Kidney glomerular epithelial cell (primary cell): ENCODE data around the gene NDUFAF3.

Experiments
- DNase-seq: peaks from one replicate; lab custom pipeline; 2025; lab: John Stamatoyannopoulos, UW

NDUFAF3 gene

GRCh38 chr3:49017971-49018706, 3.8 kb upstream of the NDUFAF3 start, which contains the start of gene DALRD3:
Gene DALRD3, minus strand, starts transcription at chr3:49018580. Its CDS starts 16 bp downstream, at chr3:49018564.
- peak; percentile 70 for DNase-seq

GRCh38 chr3:49018707-49019006, 3.3 kb upstream of the NDUFAF3 start:
- DNase-seq: no peak

DNA sequence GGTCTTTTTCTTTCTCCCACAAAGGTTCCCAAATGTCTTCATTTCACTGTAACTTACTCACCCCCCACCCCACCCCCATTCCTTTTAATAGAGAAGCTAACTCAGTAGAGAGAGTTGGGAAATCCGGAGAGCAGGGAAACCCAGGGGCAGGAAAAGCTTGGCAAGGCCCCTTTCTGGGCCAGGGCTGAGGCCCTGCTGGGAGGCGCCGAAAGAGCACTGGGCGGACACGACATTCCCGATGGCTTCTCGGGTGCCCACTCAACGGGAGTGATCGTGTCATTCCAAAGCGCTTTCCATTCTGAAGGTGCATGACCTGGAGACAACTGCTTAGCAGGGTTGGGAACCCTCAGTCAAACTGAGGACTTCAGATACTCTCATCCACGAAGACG, 2.0 kb upstream of the NDUFAF3 start:
- no peak for DNase-seq

DNA sequence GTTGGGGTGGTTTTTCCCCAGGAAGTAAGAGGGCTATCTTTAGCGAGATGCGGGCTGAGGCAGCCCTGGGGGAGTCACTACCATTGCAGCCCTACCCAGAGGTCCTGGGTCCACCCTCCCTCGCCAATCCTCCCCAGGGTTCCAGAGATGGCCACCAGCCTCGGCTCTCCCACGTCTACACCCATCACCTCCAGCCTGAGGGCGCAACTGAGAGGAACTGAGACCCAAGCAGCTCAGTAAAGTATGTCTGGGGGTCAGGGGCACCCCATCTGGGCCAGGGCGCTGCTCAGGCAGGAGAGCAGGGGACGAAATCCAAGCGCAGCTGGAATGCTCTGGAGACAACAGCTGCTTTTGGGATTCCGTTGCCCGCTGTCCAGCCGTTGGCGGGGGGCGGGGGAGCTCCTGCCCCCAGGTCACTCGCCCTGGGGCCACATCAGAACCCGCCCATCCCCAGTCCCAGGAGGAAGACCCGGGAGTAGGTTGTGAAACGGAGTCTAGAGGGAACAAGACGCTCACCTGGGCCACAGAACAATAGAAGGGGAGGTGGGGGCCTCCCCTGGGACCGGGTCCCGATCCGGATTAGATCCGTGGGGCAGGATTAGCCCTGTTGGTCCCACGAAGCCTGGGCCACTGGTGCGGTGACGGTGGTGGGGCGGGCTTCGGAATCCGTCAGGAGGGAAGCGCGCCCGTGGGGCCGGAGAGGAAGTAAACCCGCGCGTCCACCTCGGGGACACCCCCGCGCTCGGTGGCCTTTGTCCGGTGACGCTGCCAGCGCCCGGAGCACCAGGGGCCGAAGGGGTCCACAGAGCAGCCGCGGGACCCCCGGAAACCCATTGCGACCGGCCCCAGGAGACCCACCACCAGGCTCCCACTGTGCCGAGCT, 1.4 kb upstream of the NDUFAF3 start:
- DNase-seq: no peak

- DNase-seq: peak; percentile 98
Observed at GRCh38 chr3:49021213-49021812, 608 bp upstream of the NDUFAF3 start.

- no peak for DNase-seq
Observed at GRCh38 chr3:49022688-49023171, 809 bp downstream of the NDUFAF3 start.

DNA sequence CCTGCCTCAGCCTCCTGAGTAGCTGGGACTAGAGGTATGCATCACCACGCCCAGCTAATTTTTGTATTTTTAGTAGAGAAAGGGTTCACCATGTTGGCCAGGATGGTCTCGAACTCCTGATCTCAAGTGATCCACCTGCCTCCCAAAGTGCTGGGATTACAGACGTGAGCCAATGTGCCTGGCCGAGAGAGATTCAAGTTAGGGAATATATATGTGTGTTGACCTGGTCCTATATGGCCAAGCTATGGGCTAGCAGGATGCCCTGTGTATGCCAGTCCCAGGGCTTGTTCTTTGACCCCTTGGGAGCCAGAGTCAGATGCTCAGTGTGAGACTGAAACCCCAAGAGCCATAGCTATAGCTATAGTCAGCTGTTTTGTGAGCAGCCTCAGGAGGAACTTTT, 1.9 kb downstream of the NDUFAF3 start:
- DNase-seq: no peak

DNA sequence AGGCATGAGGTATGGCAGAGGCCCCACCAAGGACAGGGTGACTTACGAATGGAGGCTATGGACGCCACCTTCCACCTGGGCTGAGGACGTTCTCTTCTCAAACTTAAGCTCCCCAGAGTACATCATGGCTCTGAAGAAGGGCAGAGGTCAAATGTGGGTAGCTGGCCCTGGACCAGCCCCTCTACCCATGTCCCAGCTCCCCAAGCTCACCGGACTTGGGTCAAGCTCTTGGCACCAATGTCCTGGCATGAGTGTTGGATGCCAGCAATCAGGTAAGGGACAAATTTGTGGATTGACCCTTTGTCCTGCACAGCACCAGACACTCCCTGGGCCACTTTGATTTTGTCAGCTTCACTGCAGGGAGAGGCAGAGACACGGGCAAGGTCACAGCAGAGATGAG, 2.5 kb downstream of the NDUFAF3 start:
- no peak for DNase-seq

- DNase-seq: no peak
Observed at GRCh38 chr3:49025005-49025792, 3.3 kb downstream of the NDUFAF3 start.

DNA sequence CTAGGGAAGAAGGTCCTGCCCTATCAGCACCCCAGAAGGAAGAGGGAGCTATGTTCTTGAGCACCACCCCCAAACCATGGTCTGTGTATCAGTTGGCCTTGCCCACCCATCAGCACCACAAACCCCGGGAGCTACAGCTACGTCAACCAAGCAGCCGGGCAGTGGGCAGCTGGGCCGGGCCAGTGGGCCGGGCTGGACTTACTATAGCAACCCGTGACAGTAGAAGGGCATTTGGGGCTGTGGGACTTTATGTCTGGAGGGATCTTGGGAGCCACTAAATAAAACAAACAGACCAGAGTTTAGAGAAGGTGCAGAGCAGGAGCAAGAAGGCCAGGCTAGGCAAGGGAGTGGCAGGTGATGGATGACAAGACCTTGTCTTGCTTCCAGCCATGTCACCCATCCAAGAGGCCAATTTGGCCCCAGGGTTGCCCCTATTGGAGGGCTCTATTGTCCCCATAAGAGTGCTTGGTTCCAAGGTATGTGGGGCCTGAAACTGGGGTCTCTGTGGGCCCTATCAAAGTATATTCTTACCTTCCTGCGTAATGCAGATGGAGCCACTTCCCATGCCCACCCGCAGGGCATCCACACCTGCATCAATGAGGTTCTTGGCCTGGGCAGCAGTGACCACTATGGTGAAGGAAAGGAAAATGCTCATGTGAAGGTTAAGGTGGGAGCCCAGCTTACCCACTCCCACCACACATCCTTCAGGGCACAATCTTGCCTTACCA, 4.0 kb downstream of the NDUFAF3 start:
- no peak for DNase-seq

DNA sequence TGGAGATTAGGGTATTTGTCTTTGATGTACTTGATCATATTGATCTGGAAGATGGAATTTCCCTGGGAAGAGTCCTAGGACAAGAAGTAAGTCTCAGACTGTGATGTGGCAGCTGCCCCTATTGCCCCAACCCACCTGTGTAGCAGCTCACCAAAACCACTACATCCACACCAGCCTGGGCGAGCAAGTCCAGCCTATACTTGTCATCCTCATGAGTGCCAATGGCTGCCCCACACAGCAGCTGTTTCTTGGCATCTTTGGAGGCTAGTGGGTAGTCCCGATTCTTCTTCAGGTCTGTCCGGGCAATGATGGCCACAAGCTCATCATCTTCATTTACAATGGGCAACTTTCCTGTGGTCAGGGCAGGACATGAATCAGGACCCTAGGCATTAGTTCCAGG, 4.6 kb downstream of the NDUFAF3 start:
- no peak for DNase-seq

DNA sequence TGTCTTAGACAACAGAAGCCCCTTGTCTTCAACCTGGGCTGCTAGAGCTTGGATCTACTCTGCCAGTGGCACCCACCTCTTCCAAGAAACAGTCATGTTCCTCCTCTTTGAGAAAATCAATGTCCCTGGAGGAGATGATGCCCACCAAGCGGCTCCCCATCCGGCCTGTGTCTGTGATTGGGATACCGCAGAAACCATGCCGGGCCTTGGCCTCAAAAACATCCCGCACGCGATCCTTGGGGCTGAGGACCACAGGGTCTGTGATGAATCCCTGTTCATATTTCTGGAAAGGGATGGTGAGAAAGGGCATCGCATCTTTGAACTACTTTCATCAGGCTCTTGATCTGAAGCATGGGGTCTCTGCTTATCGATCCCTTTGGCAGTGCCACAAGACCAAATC, 5.7 kb downstream of the NDUFAF3 start:
- no peak for DNase-seq

- DNase-seq: no peak
Observed at GRCh38 chr3:49028298-49028672, 6.4 kb downstream of the NDUFAF3 start.

- peak; percentile 88 for DNase-seq
Observed at GRCh38 chr3:49028673-49029562, 7.0 kb downstream of the NDUFAF3 start, which contains the start of gene IMPDH2. Gene IMPDH2, minus strand, starts transcription at chr3:49029398. Its CDS starts 48 bp downstream, at chr3:49029350.

- no peak for DNase-seq
Observed at GRCh38 chr3:49029563-49029884, 7.6 kb downstream of the NDUFAF3 start.

DNA sequence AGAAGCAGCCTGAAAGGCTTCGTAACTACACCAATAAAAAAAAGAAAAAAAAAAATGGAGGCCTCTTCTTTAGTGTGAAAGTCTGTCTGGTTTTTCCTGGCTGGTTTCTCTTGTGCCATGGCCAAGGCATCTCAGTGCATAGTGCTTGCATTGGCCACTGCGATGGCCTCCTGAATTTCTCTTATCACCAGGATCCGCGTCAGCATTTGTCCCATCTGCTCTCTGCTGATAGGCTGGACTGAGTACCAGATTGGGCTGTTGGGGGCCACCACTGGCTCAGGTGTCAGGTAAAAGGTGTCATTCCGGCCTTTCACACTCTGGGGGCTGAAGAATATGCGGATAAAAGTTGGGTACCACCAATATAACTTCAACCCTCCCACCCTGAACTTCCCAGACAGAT, 8.4 kb downstream of the NDUFAF3 start:
- no peak for DNase-seq

DNA sequence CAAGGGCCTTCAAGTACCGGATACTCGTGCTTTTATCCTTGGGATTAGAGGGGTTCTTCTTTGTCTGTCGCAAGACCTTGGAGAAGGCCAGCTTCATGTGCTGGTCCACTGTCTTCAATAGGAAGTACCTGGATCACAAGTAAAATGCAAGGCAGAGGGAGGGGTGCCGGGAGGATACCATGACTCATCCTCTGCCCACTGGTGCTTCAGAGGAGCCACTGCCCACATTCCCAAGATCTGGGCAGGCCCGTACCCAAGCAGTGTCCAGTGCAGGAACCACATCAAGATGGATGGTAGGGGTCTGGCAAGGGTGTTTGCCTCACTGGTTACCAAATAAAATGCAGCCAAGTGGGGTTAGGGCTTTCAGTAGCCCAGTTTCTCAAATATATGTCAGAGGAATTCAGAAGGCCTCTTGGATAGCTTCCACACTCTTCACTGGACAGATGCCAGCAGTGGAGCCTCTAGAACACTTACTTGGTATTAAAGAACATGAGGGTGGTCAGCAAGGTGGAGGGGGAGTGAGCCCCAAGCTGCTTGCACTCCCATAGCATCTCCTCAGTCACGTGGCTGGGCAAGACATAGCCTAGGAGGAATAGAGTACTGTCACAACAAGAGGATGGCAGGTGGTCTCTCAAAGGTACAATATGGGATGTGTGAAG, 10.9 kb downstream of the NDUFAF3 start:
- no peak for DNase-seq

DNA sequence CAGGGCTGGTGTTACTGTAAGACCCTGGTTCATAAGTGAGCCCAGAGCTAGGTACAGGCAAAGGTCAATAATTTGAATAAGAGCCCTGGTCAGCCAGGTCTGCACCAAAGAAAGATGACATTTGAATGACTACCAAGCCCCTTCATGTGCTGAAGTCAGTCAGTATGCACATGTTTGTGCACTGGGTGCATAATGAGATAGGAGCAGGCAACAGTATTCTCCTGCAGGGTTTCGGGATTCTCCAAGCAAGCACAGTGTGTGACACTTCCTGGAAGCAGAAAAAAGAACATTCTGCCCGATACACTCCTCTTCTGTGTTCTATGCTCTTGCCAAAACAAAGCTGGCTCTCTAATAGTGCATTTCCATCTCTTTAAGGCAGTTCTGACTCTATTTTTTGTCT, 12.7 kb downstream of the NDUFAF3 start:
- no peak for DNase-seq

GRCh38 chr3:49035281-49035680, 13.4 kb downstream of the NDUFAF3 start:
- no peak for DNase-seq

- DNase-seq: no peak
Observed at GRCh38 chr3:49053543-49053942, 31.6 kb downstream of the NDUFAF3 start.
